IPS-18c (cell line): Measurements from ENCODE around the gene REPIN1.

Source experiments
- H3K4me3 ChIP-seq: 2 replicates; pipeline ENCODE4 v1.7.0; 2013; ENCODE audit warnings: low read depth, mild to moderate bottlenecking, low read length, moderate library complexity; ENCODE audit not compliant: insufficient read depth
- H3K9me3 ChIP-seq: one replicate; pipeline ENCODE4 v1.6.1; 2013; ENCODE audit warnings: mild to moderate bottlenecking, low read length, moderate library complexity; ENCODE audit not compliant: control insufficient read depth, insufficient read depth

The REPIN1 gene

GRCh38 chr7:150355666-150356059 is 13.0 kb upstream of the REPIN1 start:
- Histone ChIP-seq H3K4me3 (no peak overlapping the region), H3K9me3 (no peaks in the 10 kb centered on the region)

- H3K4me3 ChIP-seq = no peak overlapping the region
Measured at GRCh38 chr7:150356265-150356897, 12.2 kb upstream of the REPIN1 start.

GRCh38 chr7:150357270-150357669 is 11.4 kb upstream of the REPIN1 start:
- no peaks in the 10 kb centered on the region for H3K9me3 ChIP-seq
- no peak overlapping the region for H3K4me3 ChIP-seq

More at GRCh38 chr7:150356265-150356897, 12.2 kb upstream of the REPIN1 start:
- no peaks in the 10 kb centered on the region for H3K9me3 ChIP-seq

- Histone ChIP-seq H3K9me3 (no peaks in the 10 kb centered on the region), H3K4me3 (no peak overlapping the region)
Measured at GRCh38 chr7:150357771-150358427, 10.7 kb upstream of the REPIN1 start.

GRCh38 chr7:150358433-150358832 is 10.2 kb upstream of the REPIN1 start:
- H3K4me3 ChIP-seq = no peak overlapping the region
- H3K9me3 ChIP-seq = no peaks in the 10 kb centered on the region

DNA sequence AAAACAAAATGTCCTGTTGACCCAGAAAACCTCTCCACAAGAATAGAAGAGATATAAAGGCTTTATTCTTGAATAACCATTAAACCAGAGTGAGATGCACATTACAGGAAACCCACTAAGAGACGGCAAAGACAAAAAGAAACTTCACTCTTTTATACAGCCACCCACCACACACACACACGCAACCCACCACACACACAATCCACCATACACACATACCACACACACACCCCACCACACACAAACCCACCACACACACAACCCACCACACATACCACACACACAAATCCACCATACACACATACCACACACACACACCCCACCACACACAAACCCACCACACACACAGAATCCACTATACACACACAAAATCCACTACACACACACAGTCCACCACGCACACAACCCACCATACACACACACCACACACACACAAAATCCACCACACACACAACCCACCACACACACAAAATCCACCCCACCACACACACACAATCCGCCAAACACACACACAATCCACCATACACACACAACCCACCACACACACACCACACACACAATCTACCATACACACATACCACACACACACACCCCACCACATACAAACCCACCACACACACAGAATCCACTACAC is 9.5 kb upstream of the REPIN1 start:
- Histone ChIP-seq H3K9me3 (no peaks in the 10 kb centered on the region), H3K4me3 (no peak overlapping the region)

DNA sequence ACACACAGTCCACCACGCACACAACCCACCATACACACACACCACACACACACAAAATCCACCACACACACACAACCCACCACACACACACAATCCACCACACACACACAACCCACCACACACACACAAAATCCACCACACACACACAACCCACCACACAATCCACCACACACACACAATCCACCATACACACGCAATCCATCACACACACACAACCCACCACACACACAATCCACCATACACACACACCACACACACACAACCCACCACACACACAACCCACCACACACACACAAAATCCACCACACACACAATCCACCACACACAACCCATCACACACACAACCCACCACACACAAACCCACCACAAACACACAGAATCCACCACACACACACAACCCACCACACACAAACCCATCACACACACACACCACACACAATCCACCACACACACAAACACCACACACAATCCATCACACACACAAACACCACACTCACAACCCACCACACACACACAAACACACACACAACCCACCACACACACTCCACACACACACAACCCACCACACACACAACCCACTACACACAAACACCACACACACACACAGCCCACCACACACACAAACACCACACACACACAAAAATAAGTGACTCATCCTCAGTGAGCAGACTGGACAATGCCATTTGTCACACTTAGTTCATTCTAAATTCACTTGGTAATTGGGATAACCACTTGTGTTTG is 8.8 kb upstream of the REPIN1 start:
- Histone ChIP-seq H3K4me3 (no peak overlapping the region), H3K9me3 (no peaks in the 10 kb centered on the region)

DNA sequence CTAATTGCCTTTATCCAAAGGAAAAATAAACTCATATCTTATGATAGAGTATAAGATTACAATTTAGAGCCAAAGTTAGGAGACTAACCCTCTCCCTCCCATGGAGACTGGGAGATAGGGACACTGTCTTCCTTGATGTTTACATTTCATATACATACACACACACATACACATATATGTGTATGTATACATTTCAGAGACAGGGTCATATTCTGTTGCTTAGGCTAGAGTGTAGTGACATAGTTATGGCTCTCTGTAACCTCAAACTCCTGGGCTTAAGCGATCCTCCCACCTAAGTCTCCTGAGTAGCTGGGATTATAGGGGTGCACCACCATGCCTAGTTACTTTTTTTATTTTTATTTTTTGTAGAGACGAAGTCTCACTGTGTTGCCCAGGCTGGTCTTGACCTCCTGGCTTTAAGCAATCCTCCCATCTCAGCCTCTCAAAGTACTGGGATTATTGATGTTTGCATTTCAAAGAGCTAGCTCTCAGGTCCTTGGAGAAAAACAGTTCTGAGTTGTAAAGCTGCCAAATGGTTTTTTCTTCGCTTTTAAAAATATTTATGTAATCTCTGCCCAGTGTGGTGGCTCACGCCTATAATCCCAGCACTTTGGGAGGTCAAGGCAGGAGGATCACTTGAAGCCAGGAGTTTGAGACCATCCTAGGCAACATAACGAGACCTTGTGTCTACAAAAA is 8.1 kb upstream of the REPIN1 start:
- Histone ChIP-seq H3K9me3 (no peaks in the 10 kb centered on the region), H3K4me3 (no peak overlapping the region)

- Histone ChIP-seq H3K4me3 (no peak overlapping the region), H3K9me3 (no peaks in the 10 kb centered on the region)
Measured at GRCh38 chr7:150361402-150361801, 7.2 kb upstream of the REPIN1 start.

GRCh38 chr7:150361807-150362621 is 6.6 kb upstream of the REPIN1 start:
- Histone ChIP-seq H3K4me3 (no peak overlapping the region), H3K9me3 (no peaks in the 10 kb centered on the region)

DNA sequence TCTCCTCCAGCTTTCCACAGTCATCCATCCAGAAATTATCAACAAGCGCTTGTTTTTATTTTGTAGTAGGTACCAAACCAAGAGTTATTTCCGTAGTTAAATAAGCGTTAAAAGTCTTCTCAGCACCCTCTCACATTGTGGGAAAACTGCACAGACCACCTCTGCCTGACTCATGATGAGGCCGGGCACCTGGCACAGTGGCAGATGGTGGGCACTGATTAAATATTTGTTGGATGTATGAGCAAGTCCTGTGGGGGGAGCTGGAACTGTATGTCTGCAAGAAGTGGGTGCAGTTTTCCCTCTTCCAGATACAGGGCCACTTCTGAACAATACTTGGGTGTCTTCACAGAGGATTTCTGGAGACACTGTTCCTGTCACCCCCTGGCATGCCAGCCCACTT is 5.3 kb upstream of the REPIN1 start:
- no peak overlapping the region for H3K4me3 ChIP-seq
- no peaks in the 10 kb centered on the region for H3K9me3 ChIP-seq

GRCh38 chr7:150363872-150364271 is 4.8 kb upstream of the REPIN1 start:
- Histone ChIP-seq H3K9me3 (peaks cover 2% of the 10 kb centered on the region), H3K4me3 (no peak overlapping the region)

GRCh38 chr7:150365194-150365593 is 3.4 kb upstream of the REPIN1 start:
- Histone ChIP-seq H3K4me3 (no peak overlapping the region), H3K9me3 (peaks cover 2% of the 10 kb centered on the region)

- Histone ChIP-seq H3K9me3 (peaks cover 2% of the 10 kb centered on the region), H3K4me3 (no peak overlapping the region)
Measured at GRCh38 chr7:150365673-150366398, 2.8 kb upstream of the REPIN1 start.

GRCh38 chr7:150367677-150368095 is 936 bp upstream of the REPIN1 start:
- H3K4me3 ChIP-seq = peak overlapping the region; percentile 77

More at GRCh38 chr7:150367677-150368095, 936 bp upstream of the REPIN1 start:
- H3K9me3 ChIP-seq = peaks cover 2% of the 10 kb centered on the region
